Neutrophil (primary cell): ENCODE data around the gene LNX2.

Experiments used
- H3K27ac ChIP-seq: fragments of 200-600 bp; sonication (generic); 2 replicates; pipeline ENCODE4 v1.5.1; 2016; ENCODE audit warnings: mild to moderate bottlenecking, moderate library complexity
- H3K27me3 ChIP-seq: fragments of 200-600 bp; sonication (generic); 2 replicates; pipeline ENCODE4 v1.6.0; 2016; ENCODE audit warnings: mild to moderate bottlenecking
- H3K36me3 ChIP-seq: fragments of 200-600 bp; sonication (generic); 2 replicates; pipeline ENCODE4 v1.5.1; 2017
- H3K4me1 ChIP-seq, 2 experiments: fragments of 200-600 bp in 1 of 2; sonication (generic) in 1 of 2; 1 replicate in 1 of 2; 2 replicates in 1 of 2; pipeline versions ENCODE4 v1.5.1 to v1.6.1; 2013 to 2016; ENCODE audit warnings: low read depth in 1 of 2, low read length in 1 of 2, mild to moderate bottlenecking in 1 of 2, moderate library complexity in 1 of 2; ENCODE audit not compliant: control insufficient read depth in 1 of 2, insufficient read depth in 1 of 2
- H3K4me3 ChIP-seq, 2 experiments: fragments of 200-600 bp in 1 of 2; sonication (generic) in 1 of 2; 1 replicate in 1 of 2; 2 replicates in 1 of 2; pipeline ENCODE4 v1.5.1; 2013 to 2016; ENCODE audit warnings: low read depth in 1 of 2, low read length in 1 of 2, mild to moderate bottlenecking in 1 of 2, moderate library complexity in 1 of 2
- H3K9me3 ChIP-seq: fragments of 200-600 bp; sonication (generic); 2 replicates; pipeline ENCODE4 v1.5.1; 2016
- CTCF ChIP-seq: fragments of 200-600 bp; sonication (generic); IDR thresholded peaks from 2 replicates; pipeline ENCODE4 v1.5.1; 2016; ENCODE audit warnings: antibody characterized with exemption

The LNX2 gene

GRCh38 chr13:27627380-27627779 is 7.1 kb upstream of the LNX2 start:
- no peak overlapping the region for H3K27ac ChIP-seq
- TF ChIP-seq CTCF = no peak

GRCh38 chr13:27625839-27626238 is 5.5 kb upstream of the LNX2 start:
- no peak overlapping the region for H3K27ac ChIP-seq
- H3K4me3 ChIP-seq = no peak overlapping the region
- no peaks in the 10 kb centered on the region for H3K9me3 ChIP-seq
- no peaks in the 10 kb centered on the region for H3K27me3 ChIP-seq
- peaks cover 19 to 20% of the 10 kb centered on the region in 2 experiments for H3K4me1 ChIP-seq
- no peaks in the 10 kb centered on the region for H3K36me3 ChIP-seq
- TF ChIP-seq CTCF = no peak

More at GRCh38 chr13:27627380-27627779, 7.1 kb upstream of the LNX2 start:
- H3K4me3 ChIP-seq = no peak overlapping the region
- H3K4me1 ChIP-seq = peaks cover 11 to 12% of the 10 kb centered on the region in 2 experiments
- peaks cover 5% of the 10 kb centered on the region for H3K36me3 ChIP-seq
- H3K27me3 ChIP-seq = no peaks in the 10 kb centered on the region
- no peaks in the 10 kb centered on the region for H3K9me3 ChIP-seq

GRCh38 chr13:27624071-27624470 is 3.7 kb upstream of the LNX2 start:
- no peak overlapping the region for H3K4me3 ChIP-seq
- H3K36me3 ChIP-seq = no peaks in the 10 kb centered on the region
- H3K9me3 ChIP-seq = no peaks in the 10 kb centered on the region
- no peaks in the 10 kb centered on the region for H3K27me3 ChIP-seq
- H3K4me1 ChIP-seq = peaks cover 22 to 28% of the 10 kb centered on the region in 2 experiments
- H3K27ac ChIP-seq = no peak overlapping the region
- TF ChIP-seq CTCF = no peak

GRCh38 chr13:27622881-27623280 is 2.6 kb upstream of the LNX2 start:
- Histone ChIP-seq H3K36me3 (no peaks in the 10 kb centered on the region), H3K4me3 (peak overlapping the region in 1 of 2 experiments; percentile 99), H3K4me1 (peaks cover 25 to 30% of the 10 kb centered on the region in 2 experiments), H3K27me3 (no peaks in the 10 kb centered on the region), H3K27ac (no peak overlapping the region), H3K9me3 (no peaks in the 10 kb centered on the region)
- TF ChIP-seq CTCF = no peak

- no peaks in the 10 kb centered on the region for H3K36me3 ChIP-seq
- no peak for TF ChIP-seq CTCF
- peak overlapping the region; percentile 92 to 99 for H3K4me3 ChIP-seq
- peak overlapping the region; percentile 91 for H3K27ac ChIP-seq
- H3K27me3 ChIP-seq = no peaks in the 10 kb centered on the region
- no peaks in the 10 kb centered on the region for H3K9me3 ChIP-seq
- peaks cover 25 to 30% of the 10 kb centered on the region in 2 experiments for H3K4me1 ChIP-seq
These were observed 1.9 kb upstream of the LNX2 start for GRCh38 chr13:27622102-27622820.
